HEK293 (cell line): ENCODE measurements around the gene FAM20B.

Experiments
- CTCF ChIA-PET: fragments of 350-600 bp; formaldehyde crosslinking; extraction: SDS; loops from one replicate; lab custom pipeline; 2021; ENCODE audit warnings: antibody characterized with exemption; lab: Yijun Ruan, JAX
- POLR2A ChIA-PET: fragments of 300-600 bp; formaldehyde crosslinking; extraction: SDS; loops from one replicate; lab custom pipeline; 2020; ENCODE audit warnings: antibody characterized with exemption, inconsistent platforms; lab: Yijun Ruan, JAX
- H3K27ac ChIP-seq: fragments of 200-500 bp; sonication (Bioruptor generic); 2 replicates; pipeline ENCODE4 v1.5.1; 2014; ENCODE audit warnings: low read depth, low read length, control low read depth, inconsistent platforms; ENCODE audit errors: extremely low read depth
- H3K36me3 ChIP-seq, 2 experiments: fragments of 200-500 bp in 1 of 2; sonication (Bioruptor generic) in 1 of 2; 1 replicate in 1 of 2; 2 replicates in 1 of 2; pipeline ENCODE4 v1.5.1; 2014 to 2017; ENCODE audit warnings: inconsistent platforms in 2 of 2, low read length in 2 of 2; ENCODE audit not compliant: control insufficient read depth in 2 of 2, insufficient read depth in 1 of 2
- H3K4me1 ChIP-seq: fragments of 200-500 bp; sonication (Bioruptor generic); 2 replicates; pipeline ENCODE4 v1.5.1; 2014; ENCODE audit warnings: mild to moderate bottlenecking, low read length, inconsistent platforms; ENCODE audit not compliant: control insufficient read depth, insufficient read depth
- H3K4me3 ChIP-seq: 2 replicates; pipeline ENCODE4 v1.5.1; 2011; ENCODE audit warnings: low read depth, mild to moderate bottlenecking, control low read depth, low read length, moderate library complexity
- H3K9me3 ChIP-seq: fragments of 200-500 bp; sonication (Bioruptor generic); 2 replicates; pipeline ENCODE4 v1.5.1; 2014; ENCODE audit warnings: low read depth, low read length, inconsistent platforms; ENCODE audit not compliant: control insufficient read depth, insufficient read depth
- AEBP2 ChIP-seq: fragments of 450-650 bp; formaldehyde crosslinking; IDR thresholded peaks from 2 replicates; pipeline ENCODE4 v1.5.1; 2016; ENCODE audit warnings: missing biosample characterization, missing genetic modification characterization, borderline replicate concordance
- EGR2 ChIP-seq: fragments of 450-650 bp; formaldehyde crosslinking; IDR thresholded peaks from 2 replicates; pipeline ENCODE4 v1.5.1; 2016; ENCODE audit warnings: low read depth, missing biosample characterization, missing genetic modification characterization
- GLIS1 ChIP-seq: fragments of 450-650 bp; formaldehyde crosslinking; IDR thresholded peaks from 2 replicates; pipeline ENCODE4 v1.5.1; 2016; ENCODE audit warnings: missing biosample characterization, missing genetic modification characterization
- HIC1 ChIP-seq: fragments of 450-650 bp; formaldehyde crosslinking; IDR thresholded peaks from 2 replicates; pipeline ENCODE4 v1.5.1; 2016; ENCODE audit warnings: missing biosample characterization, missing genetic modification characterization
- KLF10 ChIP-seq: fragments of 450-650 bp; IDR thresholded peaks from 2 replicates; pipeline ENCODE4 v1.5.1; 2018; ENCODE audit warnings: missing biosample characterization, mild to moderate bottlenecking, missing genetic modification characterization
- KLF8 ChIP-seq: fragments of 450-650 bp; formaldehyde crosslinking; IDR thresholded peaks from 2 replicates; pipeline ENCODE4 v1.5.1; 2016; ENCODE audit warnings: missing biosample characterization, missing genetic modification characterization
- SCRT1 ChIP-seq: fragments of 450-650 bp; formaldehyde crosslinking; IDR thresholded peaks from 2 replicates; pipeline ENCODE4 v1.5.1; 2016; ENCODE audit warnings: missing biosample characterization, missing genetic modification characterization, borderline replicate concordance
- TCF7L2 ChIP-seq: IDR thresholded peaks from 2 replicates; pipeline ENCODE4 v1.6.1; 2011; ENCODE audit warnings: low read depth, mild to moderate bottlenecking, inconsistent platforms, low read length, moderate library complexity, borderline replicate concordance
- ZBTB17 ChIP-seq: fragments of 450-650 bp; formaldehyde crosslinking; IDR thresholded peaks from 2 replicates; pipeline ENCODE4 v1.5.1; 2016; ENCODE audit warnings: missing biosample characterization, missing genetic modification characterization
- ZFHX2 ChIP-seq: fragments of 450-650 bp; formaldehyde crosslinking; conservative IDR thresholded peaks from 2 replicates; pipeline ENCODE4 v1.5.1; 2016; ENCODE audit warnings: missing biosample characterization, missing genetic modification characterization
- ZFP37 ChIP-seq: fragments of 450-650 bp; formaldehyde crosslinking; IDR thresholded peaks from 2 replicates; pipeline ENCODE4 v1.5.1; 2016; ENCODE audit warnings: missing biosample characterization, missing genetic modification characterization
- ZNF169 ChIP-seq: fragments of 450-650 bp; formaldehyde crosslinking; IDR thresholded peaks from 2 replicates; pipeline ENCODE4 v1.5.1; 2016; ENCODE audit warnings: missing biosample characterization, missing genetic modification characterization
- ZNF184 ChIP-seq: fragments of 450-650 bp; IDR thresholded peaks from 2 replicates; pipeline ENCODE4 v1.5.1; 2018; ENCODE audit warnings: missing biosample characterization, mild to moderate bottlenecking, missing genetic modification characterization
- ZNF2 ChIP-seq: fragments of 450-650 bp; formaldehyde crosslinking; IDR thresholded peaks from 2 replicates; pipeline ENCODE4 v1.5.1; 2016; ENCODE audit warnings: missing biosample characterization, missing genetic modification characterization
- ZNF239 ChIP-seq: fragments of 450-650 bp; formaldehyde crosslinking; IDR thresholded peaks from 2 replicates; pipeline ENCODE4 v1.5.1; 2016; ENCODE audit warnings: missing biosample characterization, missing genetic modification characterization
- ZNF248 ChIP-seq: fragments of 450-650 bp; formaldehyde crosslinking; IDR thresholded peaks from 2 replicates; pipeline ENCODE4 v1.5.1; 2017; ENCODE audit warnings: missing biosample characterization, missing genetic modification characterization
- ZNF544 ChIP-seq: fragments of 450-650 bp; formaldehyde crosslinking; IDR thresholded peaks from 2 replicates; pipeline ENCODE4 v1.5.0; 2017; ENCODE audit warnings: missing biosample characterization, missing genetic modification characterization
- ZNF654 ChIP-seq: fragments of 450-650 bp; formaldehyde crosslinking; IDR thresholded peaks from 2 replicates; pipeline ENCODE4 v1.5.1; 2016; ENCODE audit warnings: low read depth, missing biosample characterization, missing genetic modification characterization
- ZNF768 ChIP-seq: fragments of 450-650 bp; formaldehyde crosslinking; IDR thresholded peaks from 2 replicates; pipeline ENCODE4 v1.5.1; 2018; ENCODE audit warnings: missing biosample characterization, mild to moderate bottlenecking, missing genetic modification characterization
- ZNF830 ChIP-seq: fragments of 450-650 bp; IDR thresholded peaks from 2 replicates; pipeline ENCODE4 v1.5.0; 2018; ENCODE audit warnings: missing biosample characterization, missing genetic modification characterization, low read depth, mild to moderate bottlenecking, moderate library complexity
- TF ChIP-seq, protein P1 (sequence below): fragments of 450-650 bp; formaldehyde crosslinking; IDR thresholded peaks from 2 replicates; pipeline ENCODE4 v1.5.1; 2016; ENCODE audit warnings: missing biosample characterization, missing genetic modification characterization
- TF ChIP-seq, protein P2 (sequence below): fragments of 450-650 bp; formaldehyde crosslinking; IDR thresholded peaks from 2 replicates; pipeline ENCODE4 v1.5.1; 2016; ENCODE audit warnings: missing biosample characterization, missing genetic modification characterization

FAM20B gene

GRCh38 chr1:179120736-179121135, 95.0 kb downstream of the FAM20B start (continued):
- TF ChIP-seq AEBP2 (tag by site-specific recombination) = no peak
- TF ChIP-seq HIC1 (tag by site-specific recombination) = no peak
- TF ChIP-seq, all 188 proteins: peak for 0

DNA sequence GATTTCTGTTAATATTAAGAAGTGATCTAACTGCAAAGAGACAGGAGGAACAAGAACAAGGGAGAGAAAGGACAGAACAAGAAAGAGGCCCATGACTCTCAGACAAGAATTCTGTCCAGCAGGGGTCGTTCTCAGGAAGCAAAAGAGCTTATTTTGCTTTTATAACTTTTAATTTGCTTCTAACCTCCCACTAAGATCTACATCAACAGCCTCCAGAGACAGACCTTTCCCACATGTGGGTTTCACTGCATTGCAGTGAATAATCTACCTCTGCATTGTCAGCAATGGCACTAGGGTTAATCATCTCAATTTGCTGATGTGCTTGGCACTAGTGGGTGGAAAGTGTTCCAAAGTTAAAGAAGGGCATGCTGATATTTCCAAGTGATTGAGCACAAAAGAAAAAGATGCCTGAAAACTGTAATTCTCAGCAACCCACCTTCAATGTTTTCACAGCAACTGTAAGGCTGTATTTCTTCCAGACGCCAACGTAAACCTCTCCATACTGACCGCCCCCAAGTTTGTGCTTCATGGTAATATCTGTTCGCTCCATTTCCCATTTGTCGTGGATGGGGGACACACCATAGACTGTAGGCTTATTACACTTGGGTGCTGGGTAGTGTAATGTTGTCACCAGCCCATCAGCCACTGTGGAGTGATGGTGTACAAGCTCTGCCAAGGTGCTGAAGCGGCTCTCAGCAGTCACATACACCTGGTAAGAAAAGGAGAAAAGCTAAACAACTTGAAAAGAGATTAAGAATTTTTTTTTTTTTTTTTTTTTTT, 95.7 kb downstream of the FAM20B start:
- Histone ChIP-seq H3K36me3 (peaks cover 10 to 36% of the 10 kb centered on the region in 2 experiments; a peak in 2 of 3 replicates), H3K9me3 (no peaks in the 10 kb centered on the region), H3K27ac (no peak overlapping the region), H3K4me1 (no peaks in the 10 kb centered on the region), H3K4me3 (no peak overlapping the region)
- CTCF ChIA-PET = interaction anchor here (0.6 to 3.1 kb wide), 20 partner anchors 9 to 822 kb away, joined by 3 to 37 read pairs (median 3); no protein-coding TSS in a partner anchor
- TF ChIP-seq ZFP37 (tag by site-specific recombination) (no peak), ZNF830 (tag by site-specific recombination) (no peak), ZFHX2 (peak; percentile 73), GLIS1 (tag by site-specific recombination) (peak; percentile 65), TCF7L2 (no peak), EGR2 (tag by site-specific recombination) (peak; percentile 80), SCRT1 (tag by site-specific recombination) (no peak), ZNF654 (tag by site-specific recombination) (peak; percentile 78), KLF8 (tag by site-specific recombination) (no peak)
- TF ChIP-seq, protein P1, sequence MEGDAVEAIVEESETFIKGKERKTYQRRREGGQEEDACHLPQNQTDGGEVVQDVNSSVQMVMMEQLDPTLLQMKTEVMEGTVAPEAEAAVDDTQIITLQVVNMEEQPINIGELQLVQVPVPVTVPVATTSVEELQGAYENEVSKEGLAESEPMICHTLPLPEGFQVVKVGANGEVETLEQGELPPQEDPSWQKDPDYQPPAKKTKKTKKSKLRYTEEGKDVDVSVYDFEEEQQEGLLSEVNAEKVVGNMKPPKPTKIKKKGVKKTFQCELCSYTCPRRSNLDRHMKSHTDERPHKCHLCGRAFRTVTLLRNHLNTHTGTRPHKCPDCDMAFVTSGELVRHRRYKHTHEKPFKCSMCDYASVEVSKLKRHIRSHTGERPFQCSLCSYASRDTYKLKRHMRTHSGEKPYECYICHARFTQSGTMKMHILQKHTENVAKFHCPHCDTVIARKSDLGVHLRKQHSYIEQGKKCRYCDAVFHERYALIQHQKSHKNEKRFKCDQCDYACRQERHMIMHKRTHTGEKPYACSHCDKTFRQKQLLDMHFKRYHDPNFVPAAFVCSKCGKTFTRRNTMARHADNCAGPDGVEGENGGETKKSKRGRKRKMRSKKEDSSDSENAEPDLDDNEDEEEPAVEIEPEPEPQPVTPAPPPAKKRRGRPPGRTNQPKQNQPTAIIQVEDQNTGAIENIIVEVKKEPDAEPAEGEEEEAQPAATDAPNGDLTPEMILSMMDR (tag by site-specific recombination) = 0 out of 2 replicates have a peak, but pooled peaks have one; percentile 30
- POLR2A ChIA-PET = interaction anchor here (0.7 kb wide), 1 partner anchor 113 kb away, joined by 3 read pairs; no protein-coding TSS in a partner anchor

DNA sequence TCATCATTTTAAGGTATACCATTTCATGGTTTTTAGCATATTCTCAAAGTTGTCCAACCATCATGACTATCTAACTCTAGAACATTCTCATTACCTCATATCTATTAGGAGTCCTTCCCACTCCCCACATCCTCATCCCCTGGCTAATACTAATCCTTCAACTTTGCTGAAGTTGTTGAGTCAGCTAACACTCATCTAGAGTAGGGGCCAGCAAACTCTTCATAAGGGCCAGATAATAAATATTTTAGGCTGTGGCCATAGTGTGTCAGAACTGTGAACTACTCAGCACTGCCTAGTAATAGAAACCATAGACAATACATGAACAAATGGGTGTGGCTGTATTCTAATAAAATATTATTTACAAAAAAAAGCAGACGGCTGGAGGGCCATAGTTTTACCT, 99.2 kb downstream of the FAM20B start:
- Histone ChIP-seq H3K4me1 (peaks cover 4% of the 10 kb centered on the region; the same call in 1 of the 2 replicates), H3K27ac (no peak overlapping the region), H3K4me3 (no peak overlapping the region), H3K9me3 (no peaks in the 10 kb centered on the region), H3K36me3 (peaks cover 0 to 13% of the 10 kb centered on the region in 2 experiments; a peak in 2 of 3 replicates)
- CTCF ChIA-PET = interaction anchor here (1.5 kb wide), 1 partner anchor 68 kb away, joined by 4 read pairs; no protein-coding TSS in a partner anchor
- POLR2A ChIA-PET = no interaction called here
- no peak for TF ChIP-seq ZNF2 (tag by site-specific recombination)
- TF ChIP-seq ZBTB17 = no peak
- TF ChIP-seq, protein P2, sequence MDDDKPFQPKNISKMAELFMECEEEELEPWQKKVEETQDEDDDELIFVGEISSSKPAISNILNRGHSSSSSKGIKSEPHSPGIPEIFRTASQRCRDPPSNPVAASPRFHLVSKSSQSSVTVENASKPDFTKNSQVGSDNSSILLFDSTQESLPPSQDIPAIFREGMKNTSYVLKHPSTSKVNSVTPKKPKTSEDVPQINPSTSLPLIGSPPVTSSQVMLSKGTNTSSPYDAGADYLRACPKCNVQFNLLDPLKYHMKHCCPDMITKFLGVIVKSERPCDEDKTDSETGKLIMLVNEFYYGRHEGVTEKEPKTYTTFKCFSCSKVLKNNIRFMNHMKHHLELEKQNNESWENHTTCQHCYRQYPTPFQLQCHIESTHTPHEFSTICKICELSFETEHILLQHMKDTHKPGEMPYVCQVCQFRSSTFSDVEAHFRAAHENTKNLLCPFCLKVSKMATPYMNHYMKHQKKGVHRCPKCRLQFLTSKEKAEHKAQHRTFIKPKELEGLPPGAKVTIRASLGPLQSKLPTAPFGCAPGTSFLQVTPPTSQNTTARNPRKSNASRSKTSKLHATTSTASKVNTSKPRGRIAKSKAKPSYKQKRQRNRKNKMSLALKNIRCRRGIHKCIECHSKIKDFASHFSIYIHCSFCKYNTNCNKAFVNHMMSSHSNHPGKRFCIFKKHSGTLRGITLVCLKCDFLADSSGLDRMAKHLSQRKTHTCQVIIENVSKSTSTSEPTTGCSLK (tag by site-specific recombination) = no peak
- TF ChIP-seq ZNF169 (tag by site-specific recombination) = no peak
- no peak for TF ChIP-seq ZNF654 (tag by site-specific recombination)
- no peak for TF ChIP-seq ZNF184 (tag by site-specific recombination)
- no peak for TF ChIP-seq ZNF544 (tag by site-specific recombination)
- TF ChIP-seq KLF10 (tag by site-specific recombination) = no peak
- TF ChIP-seq ZNF768 (tag by site-specific recombination) = no peak
- no peak for TF ChIP-seq HIC1 (tag by site-specific recombination)
- no peak for TF ChIP-seq ZNF239
- no peak for TF ChIP-seq ZNF248 (tag by site-specific recombination)
